HepG2 (cell line): ENCODE results near the gene SLC16A3. TPM values are rescaled to one million over a fixed set of nuclear protein-coding genes. Genes with fewer than 3 reads are reported as not detected.
A peak's percentile ranks its signal among the peaks of the same experiment; 100 is the strongest.

Experiments
- AKAP8 ChIP-seq: sonication (generic); formaldehyde crosslinking; IDR thresholded peaks from 2 replicates; pipeline ENCODE4 v1.5.1; 2020; ENCODE audit warnings: mild to moderate bottlenecking, missing genetic modification reagents
- ARID2 ChIP-seq: sonication (generic); formaldehyde crosslinking; IDR thresholded peaks from 2 replicates; pipeline ENCODE4 v1.8.1; 2022; ENCODE audit warnings: mild to moderate bottlenecking, missing genetic modification reagents, borderline replicate concordance
- ARNT ChIP-seq: fragments of 450-650 bp; IDR thresholded peaks from 2 replicates; pipeline ENCODE4 v1.6.1; 2017
- DR1 ChIP-seq: sonication (generic); formaldehyde crosslinking; IDR thresholded peaks from 2 replicates; pipeline ENCODE4 v1.8.0; 2021; ENCODE audit warnings: mild to moderate bottlenecking, missing genetic modification reagents, inconsistent platforms
- EZH2 ChIP-seq: conservative IDR thresholded peaks from 2 replicates; pipeline ENCODE4 v1.6.1; 2012; ENCODE audit warnings: mild to moderate bottlenecking, low read depth, low read length, moderate library complexity
- FOSL1 ChIP-seq: sonication (generic); formaldehyde crosslinking; IDR thresholded peaks from 2 replicates; pipeline ENCODE4 v1.9.0; 2021; ENCODE audit warnings: missing genetic modification reagents, borderline replicate concordance
- HDAC2 ChIP-seq: sonication (generic); formaldehyde crosslinking; IDR thresholded peaks from 2 replicates; pipeline ENCODE4 v1.4.0; 2020; ENCODE audit warnings: missing genetic modification reagents
- HMG20B ChIP-seq: conservative IDR thresholded peaks from 2 replicates; pipeline ENCODE4 v1.6.1; 2016; ENCODE audit warnings: missing genetic modification reagents, missing compliant biosample characterization
- HOXA5 ChIP-seq: sonication (generic); formaldehyde crosslinking; IDR thresholded peaks from 2 replicates; pipeline ENCODE4 v1.4.0; 2020; ENCODE audit warnings: missing genetic modification reagents
- IRX3 ChIP-seq: sonication (generic); formaldehyde crosslinking; IDR thresholded peaks from 2 replicates; pipeline ENCODE4 v1.8.1; 2023; ENCODE audit warnings: mild to moderate bottlenecking, low read depth, missing genetic modification reagents, borderline replicate concordance
- ISX ChIP-seq: sonication (generic); formaldehyde crosslinking; conservative IDR thresholded peaks from 2 replicates; pipeline ENCODE4 v1.5.0; 2020; ENCODE audit warnings: missing genetic modification reagents
- MAZ ChIP-seq, 2 experiments: sonication (generic) in 1 of 2; formaldehyde crosslinking in 1 of 2; IDR thresholded peaks; 2 replicates each; pipeline versions ENCODE4 v1.5.0 to v1.6.1; 2012 to 2020; ENCODE audit warnings: low read depth in 2 of 2, mild to moderate bottlenecking in 2 of 2, borderline replicate concordance in 1 of 2, improper control_type of control experiment in 1 of 2, low read length in 1 of 2, missing genetic modification reagents in 1 of 2, moderate library complexity in 1 of 2
- NFE2L2 ChIP-seq: fragments of 150-350 bp; IDR thresholded peaks from 2 replicates; pipeline ENCODE4 v1.6.1; 2014; ENCODE audit warnings: low read length
- POLR2A ChIP-seq, 2 experiments: IDR thresholded peaks; 2 replicates each; pipeline ENCODE4 v1.6.1; 2011; ENCODE audit warnings: low read depth in 2 of 2, low read length in 2 of 2, mild to moderate bottlenecking in 1 of 2, moderate library complexity in 1 of 2; ENCODE audit not compliant: insufficient read depth in 1 of 2
- REL ChIP-seq: sonication (generic); formaldehyde crosslinking; conservative IDR thresholded peaks from 2 replicates; pipeline ENCODE4 v1.8.0; 2022; ENCODE audit warnings: mild to moderate bottlenecking, missing genetic modification reagents, moderate library complexity
- REPIN1 ChIP-seq: sonication (generic); formaldehyde crosslinking; IDR thresholded peaks from 2 replicates; pipeline ENCODE4 v1.8.0; 2022; ENCODE audit warnings: missing genetic modification reagents, low read depth, mild to moderate bottlenecking, borderline replicate concordance
- RFXAP ChIP-seq: sonication (generic); formaldehyde crosslinking; IDR thresholded peaks from 2 replicates; pipeline ENCODE4 v1.4.0; 2020; ENCODE audit warnings: missing genetic modification reagents, borderline replicate concordance
- SMAD3 ChIP-seq: sonication (generic); formaldehyde crosslinking; IDR thresholded peaks from 2 replicates; pipeline ENCODE4 v1.4.0; 2020; ENCODE audit warnings: missing genetic modification reagents
- TCF7L2 ChIP-seq: IDR thresholded peaks from 2 replicates; pipeline ENCODE4 v1.6.1; 2011; ENCODE audit warnings: mild to moderate bottlenecking, low read depth, low read length, moderate library complexity
- TEAD3 ChIP-seq: optimal IDR thresholded peaks from 2 replicates; pipeline ENCODE3; 2016; ENCODE audit warnings: borderline replicate concordance
- TGIF2 ChIP-seq: IDR thresholded peaks from 2 replicates; pipeline ENCODE4 v1.6.1; 2016; ENCODE audit warnings: control low read depth, missing compliant biosample characterization
- ZKSCAN5 ChIP-seq: sonication (generic); formaldehyde crosslinking; IDR thresholded peaks from 2 replicates; pipeline ENCODE4 v1.5.1; 2020; ENCODE audit warnings: mild to moderate bottlenecking, missing genetic modification reagents
- ZNF224 ChIP-seq: sonication (generic); formaldehyde crosslinking; IDR thresholded peaks from 2 replicates; pipeline ENCODE4 v1.5.0; 2020; ENCODE audit warnings: mild to moderate bottlenecking, missing genetic modification reagents
- ZNF256 ChIP-seq: sonication (generic); formaldehyde crosslinking; conservative IDR thresholded peaks from 2 replicates; pipeline ENCODE4 v1.4.0; 2020; ENCODE audit warnings: missing genetic modification reagents
- ZNF264 ChIP-seq: sonication (generic); formaldehyde crosslinking; IDR thresholded peaks from 2 replicates; pipeline ENCODE4 v1.4.0; 2020; ENCODE audit warnings: missing genetic modification reagents
- ZNF556 ChIP-seq: sonication (generic); formaldehyde crosslinking; IDR thresholded peaks from 2 replicates; pipeline ENCODE4 v1.4.0; 2020; ENCODE audit warnings: mild to moderate bottlenecking, missing genetic modification reagents, borderline replicate concordance
- ZNF570 ChIP-seq: sonication (generic); formaldehyde crosslinking; IDR thresholded peaks from 2 replicates; pipeline ENCODE4 v1.4.0; 2020; ENCODE audit warnings: mild to moderate bottlenecking, missing genetic modification reagents, borderline replicate concordance
- ZNF678 ChIP-seq: sonication (generic); formaldehyde crosslinking; IDR thresholded peaks from 2 replicates; pipeline ENCODE4 v1.4.0; 2020; ENCODE audit warnings: mild to moderate bottlenecking, missing genetic modification reagents
- polyA plus RNA-seq, 8 experiments: library from polyadenylated mRNA; depleted of rRNA in 3 of 8; stranded (reverse) in 7 of 8; unstranded in 1 of 8; fragments of >200 nt; fragmentation: Illumina TruSeq in 4 of 8; extraction: Trizol in 4 of 8; gene quantifications; 2 replicates each; pipeline versions ENCODE4 v1.2.1 to v1.2.3, GENCODE V29; 2011 to 2016; ENCODE audit warnings: low read depth in 4 of 8, missing spikeins in 1 of 8, mixed read lengths in 1 of 8; ENCODE audit not compliant: insufficient read depth in 1 of 8
- total RNA-seq, 5 experiments: library from RNA; depleted of rRNA; stranded (reverse); fragments of >200 nt; fragmentation: Illumina TruSeq; extraction: Trizol; gene quantifications; 2 replicates each; pipeline ENCODE4 v1.2.3, GENCODE V29; 2016; ENCODE audit warnings: low read depth in 1 of 5
- TF ChIP-seq, protein P1 (sequence below): sonication (generic); formaldehyde crosslinking; IDR thresholded peaks from 2 replicates; pipeline ENCODE4 v1.8.0; 2022; ENCODE audit warnings: mild to moderate bottlenecking, missing genetic modification reagents, borderline replicate concordance
- TF ChIP-seq, protein P2 (sequence below): IDR thresholded peaks from 2 replicates; pipeline ENCODE4 v1.6.1; 2018; ENCODE audit warnings: missing genetic modification reagents, mild to moderate bottlenecking, missing compliant biosample characterization

Gene SLC16A3
- total and polyA plus RNA-seq, 2 of the 13 experiments (the other 11 are each of a cell fraction or from before 2014, with no cell fraction given), result 242 to 349 TPM

DNA sequence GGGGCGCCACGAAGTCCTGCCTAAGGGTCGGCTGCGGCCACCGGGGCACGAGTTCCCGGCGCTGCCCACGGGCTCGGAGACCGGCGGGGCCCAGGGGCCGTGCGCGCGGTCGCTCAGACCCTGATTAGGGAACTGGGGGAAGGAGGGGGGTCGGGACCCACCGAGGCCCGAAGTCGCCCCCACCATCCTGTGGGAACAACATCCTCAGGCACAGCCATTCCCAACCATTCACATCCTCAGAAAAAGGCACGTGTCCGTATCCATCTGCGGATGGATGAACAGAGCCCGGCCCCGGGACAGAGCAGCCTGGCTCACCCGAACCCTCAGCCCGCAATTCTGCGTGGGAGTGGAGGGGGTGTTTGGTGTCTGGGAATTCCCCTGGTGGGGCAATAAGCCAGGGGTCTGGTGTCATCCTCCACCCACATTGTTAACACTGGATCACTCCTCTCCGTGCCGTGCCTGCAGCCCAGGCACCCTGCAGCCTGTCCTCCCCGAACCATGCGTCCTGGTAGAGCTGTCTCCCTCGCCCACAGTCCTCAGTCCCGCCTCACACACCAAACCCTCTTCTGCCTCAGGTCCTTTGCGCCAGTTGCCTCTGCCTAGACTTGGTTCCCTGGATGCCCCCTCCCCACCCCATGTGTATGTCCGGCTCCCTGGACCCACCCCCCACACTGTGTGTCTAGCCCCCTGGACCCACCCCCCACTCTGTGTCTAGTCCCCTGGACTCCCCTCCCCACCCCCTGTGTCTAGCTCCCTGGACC lies 15.4 kb upstream of the SLC16A3 start (continued):
- TF ChIP-seq ZNF256 (CRISPR knock-in tag) (no peak), ZKSCAN5 (CRISPR knock-in tag) (no peak), ISX (CRISPR knock-in tag) (no peak), ZNF224 (CRISPR knock-in tag) (no peak), HMG20B (no peak), TEAD3 (CRISPR knock-in tag) (no peak), HDAC2 (CRISPR knock-in tag) (peak; percentile 56; the same call in 1 of the 2 replicates), REL (no peak), FOSL1 (CRISPR knock-in tag) (no peak), ZNF264 (CRISPR knock-in tag) (no peak), DR1 (CRISPR knock-in tag) (no peak), SMAD3 (CRISPR knock-in tag) (no peak; the same call in 1 of the 2 replicates), RFXAP (no peak), TGIF2 (no peak), REPIN1 (CRISPR knock-in tag) (no peak), ZNF678 (CRISPR knock-in tag) (no peak), EZH2 (no peak), ZNF556 (CRISPR knock-in tag) (no peak; the same call in 1 of the 2 replicates), HOXA5 (CRISPR knock-in tag) (peak; percentile 78; the same call in 1 of the 2 replicates), ARNT (no peak), ZNF570 (CRISPR knock-in tag) (no peak), TCF7L2 (no peak), ARID2 (CRISPR knock-in tag) (no peak), IRX3 (no peak), NFE2L2 (no peak), AKAP8 (0 out of 2 replicates have a peak, but pooled peaks have one; percentile 9), POLR2A (IDR thresholded peaks at IDR 0.05; ENCODE audit: insufficient read depth in 1 of 2, low read depth in 2 of 2, low read length in 2 of 2) (peak; percentile 22 to 25; a peak in 1 of 4 replicates), MAZ (IDR thresholded peaks at IDR 0.05; ENCODE audit: borderline replicate concordance, low read depth, low read length) (no peak), MAZ (CRISPR knock-in tag; IDR thresholded peaks at IDR 0.05; ENCODE audit: low read depth) (peak; percentile 16; the same call in 1 of the 2 replicates)
- TF ChIP-seq, protein P1, sequence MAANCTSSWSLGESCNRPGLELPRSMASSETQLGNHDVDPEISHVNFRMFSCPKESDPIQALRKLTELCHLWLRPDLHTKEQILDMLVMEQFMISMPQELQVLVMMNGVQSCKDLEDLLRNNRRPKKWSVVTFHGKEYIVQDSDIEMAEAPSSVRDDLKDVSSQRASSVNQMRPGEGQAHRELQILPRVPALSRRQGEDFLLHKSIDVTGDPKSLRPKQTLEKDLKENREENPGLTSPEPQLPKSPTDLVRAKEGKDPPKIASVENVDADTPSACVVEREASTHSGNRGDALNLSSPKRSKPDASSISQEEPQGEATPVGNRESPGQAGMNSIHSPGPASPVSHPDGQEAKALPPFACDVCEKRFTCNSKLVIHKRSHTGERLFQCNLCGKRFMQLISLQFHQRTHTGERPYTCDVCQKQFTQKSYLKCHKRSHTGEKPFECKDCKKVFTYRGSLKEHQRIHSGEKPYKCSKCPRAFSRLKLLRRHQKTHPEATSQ, result no peak
- TF ChIP-seq, protein P2, sequence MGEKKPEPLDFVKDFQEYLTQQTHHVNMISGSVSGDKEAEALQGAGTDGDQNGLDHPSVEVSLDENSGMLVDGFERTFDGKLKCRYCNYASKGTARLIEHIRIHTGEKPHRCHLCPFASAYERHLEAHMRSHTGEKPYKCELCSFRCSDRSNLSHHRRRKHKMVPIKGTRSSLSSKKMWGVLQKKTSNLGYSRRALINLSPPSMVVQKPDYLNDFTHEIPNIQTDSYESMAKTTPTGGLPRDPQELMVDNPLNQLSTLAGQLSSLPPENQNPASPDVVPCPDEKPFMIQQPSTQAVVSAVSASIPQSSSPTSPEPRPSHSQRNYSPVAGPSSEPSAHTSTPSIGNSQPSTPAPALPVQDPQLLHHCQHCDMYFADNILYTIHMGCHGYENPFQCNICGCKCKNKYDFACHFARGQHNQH (CRISPR knock-in tag), result no peak
